ENCODE measurements around the gene DYNC1H1. TPM values are rescaled to one million over a fixed set of nuclear protein-coding genes. Genes with fewer than 3 reads are reported as not detected.

The DYNC1H1 gene
- polyA plus RNA-seq, 4 donors, result 313 to 380 (median 338) TPM

- no peak for DNase-seq (ENCODE audit: low read depth in 4 of 4, low spot score in 3 of 4)
Measured at GRCh38 chr14:102085488-102085887, 121.1 kb downstream of the DYNC1H1 start.

- no peak for DNase-seq (ENCODE audit: low read depth in 4 of 4, low spot score in 3 of 4)
Measured at GRCh38 chr14:102085948-102086708, 121.8 kb downstream of the DYNC1H1 start.

- no peak for DNase-seq (ENCODE audit: low read depth in 4 of 4, low spot score in 3 of 4)
Measured at GRCh38 chr14:102086709-102086971, 122.3 kb downstream of the DYNC1H1 start.

GRCh38 chr14:102086972-102087761, 122.8 kb downstream of the DYNC1H1 start, which contains the start of gene HSP90AA1:
Gene HSP90AA1 (minus strand): TSS chr14:102087044. CDS start chr14:102086378, 666 bp downstream.
- DNase-seq (ENCODE audit: low read depth in 4 of 4, low spot score in 3 of 4), result peak; percentile 80 to 86 (median 84)

- DNase-seq (ENCODE audit: low read depth in 4 of 4, low spot score in 3 of 4), result no peak
Measured at GRCh38 chr14:102087762-102088011, 123.3 kb downstream of the DYNC1H1 start.

- DNase-seq (ENCODE audit: low read depth in 4 of 4, low spot score in 3 of 4), result peak in 2 of 4 donors; percentile 48 to 51
Measured at GRCh38 chr14:102088012-102088792, 123.8 kb downstream of the DYNC1H1 start.

- DNase-seq (ENCODE audit: low read depth in 4 of 4, low spot score in 3 of 4), result no peak
Measured at GRCh38 chr14:102089621-102090343, 125.4 kb downstream of the DYNC1H1 start.

- no peak for DNase-seq (ENCODE audit: low read depth in 4 of 4, low spot score in 3 of 4)
Measured at GRCh38 chr14:102090713-102091112, 126.3 kb downstream of the DYNC1H1 start.

GRCh38 chr14:102092806-102093205, 128.4 kb downstream of the DYNC1H1 start:
- no peak for DNase-seq (ENCODE audit: low read depth in 4 of 4, low spot score in 3 of 4)

GRCh38 chr14:102094101-102094500, 129.7 kb downstream of the DYNC1H1 start:
- no peak for DNase-seq (ENCODE audit: low read depth in 4 of 4, low spot score in 3 of 4)

GRCh38 chr14:102095231-102095870, 131.0 kb downstream of the DYNC1H1 start:
- DNase-seq (ENCODE audit: low read depth in 4 of 4, low spot score in 3 of 4), result no peak

- DNase-seq (ENCODE audit: low read depth in 4 of 4, low spot score in 3 of 4), result no peak
Measured at GRCh38 chr14:102095871-102096568, 131.6 kb downstream of the DYNC1H1 start.

- peak in 2 of 4 donors; percentile 64 to 81 for DNase-seq (ENCODE audit: low read depth in 4 of 4, low spot score in 3 of 4)
Measured at GRCh38 chr14:102096569-102097188, 132.3 kb downstream of the DYNC1H1 start.

GRCh38 chr14:102097441-102098135, 133.2 kb downstream of the DYNC1H1 start:
- no peak for DNase-seq (ENCODE audit: low read depth in 4 of 4, low spot score in 3 of 4)

GRCh38 chr14:102103062-102103695, 138.8 kb downstream of the DYNC1H1 start:
- no peak for DNase-seq (ENCODE audit: low read depth in 4 of 4, low spot score in 3 of 4)

- no peak for DNase-seq (ENCODE audit: low read depth in 4 of 4, low spot score in 3 of 4)
Measured at GRCh38 chr14:102105369-102105768, 141.0 kb downstream of the DYNC1H1 start.
